ENCODE measurements around the gene DCTD. TPM values are rescaled to one million over a fixed set of nuclear protein-coding genes. Genes with fewer than 3 reads are reported as not detected.

The DCTD gene
- total and polyA plus RNA-seq, 10 donors, result 40.4 to 97.2 (median 72.7) TPM

DNA sequence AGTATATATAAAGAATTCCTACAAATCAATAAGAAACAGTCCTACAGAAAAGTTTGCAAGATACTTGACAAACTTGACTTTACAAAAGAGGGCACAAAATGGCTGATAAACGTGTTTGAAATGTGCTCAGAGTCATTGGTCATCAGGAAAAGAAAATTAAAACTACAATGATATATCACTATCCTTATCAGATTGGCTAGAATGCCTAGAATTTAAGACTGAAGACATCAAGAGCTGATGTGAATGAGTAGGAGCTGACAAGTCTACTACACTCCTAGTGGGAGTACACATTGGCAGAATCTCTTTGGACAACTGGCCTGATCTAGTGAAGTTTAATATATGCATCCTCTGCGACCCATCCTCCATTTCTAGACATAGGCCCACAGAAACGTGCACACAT lies 10.3 kb upstream of the DCTD start:
- no peak for TF ChIP-seq POLR2A (IDR thresholded peaks at IDR 0.05)
- TF ChIP-seq, protein P1, sequence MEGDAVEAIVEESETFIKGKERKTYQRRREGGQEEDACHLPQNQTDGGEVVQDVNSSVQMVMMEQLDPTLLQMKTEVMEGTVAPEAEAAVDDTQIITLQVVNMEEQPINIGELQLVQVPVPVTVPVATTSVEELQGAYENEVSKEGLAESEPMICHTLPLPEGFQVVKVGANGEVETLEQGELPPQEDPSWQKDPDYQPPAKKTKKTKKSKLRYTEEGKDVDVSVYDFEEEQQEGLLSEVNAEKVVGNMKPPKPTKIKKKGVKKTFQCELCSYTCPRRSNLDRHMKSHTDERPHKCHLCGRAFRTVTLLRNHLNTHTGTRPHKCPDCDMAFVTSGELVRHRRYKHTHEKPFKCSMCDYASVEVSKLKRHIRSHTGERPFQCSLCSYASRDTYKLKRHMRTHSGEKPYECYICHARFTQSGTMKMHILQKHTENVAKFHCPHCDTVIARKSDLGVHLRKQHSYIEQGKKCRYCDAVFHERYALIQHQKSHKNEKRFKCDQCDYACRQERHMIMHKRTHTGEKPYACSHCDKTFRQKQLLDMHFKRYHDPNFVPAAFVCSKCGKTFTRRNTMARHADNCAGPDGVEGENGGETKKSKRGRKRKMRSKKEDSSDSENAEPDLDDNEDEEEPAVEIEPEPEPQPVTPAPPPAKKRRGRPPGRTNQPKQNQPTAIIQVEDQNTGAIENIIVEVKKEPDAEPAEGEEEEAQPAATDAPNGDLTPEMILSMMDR (IDR thresholded peaks at IDR 0.05 in 8 of 11, conservative IDR thresholded peaks at IDR 0.05 in 3 of 11), result no peak
- TF ChIP-seq POLR2AphosphoS5 (IDR thresholded peaks at IDR 0.05), result no peak
- no peak for DNase-seq
- no peaks in the 10 kb centered on the region for H3K36me3 ChIP-seq
- 62 to 81% (median 75%) methylated on average over 3 of the region's 3 CpGs for WGBS, 5 donors
- H3K4me1 ChIP-seq, result peaks cover 0 to 4% (median 0%) of the 10 kb centered on the region in 6 donors
- intact Hi-C loops (cut with DNase I; ENCODE audit: low total_unique reads), result loop anchor here (5.0 to 10.0 kb wide), 2 partner anchors 123 to 450 kb away; no protein-coding TSS in a partner anchor
- H3K9me3 ChIP-seq, result no peaks in the 10 kb centered on the region
- peaks cover 0 to 4% (median 0%) of the 10 kb centered on the region in 7 donors for H3K27me3 ChIP-seq (replicated peaks in 1 of 7)
- no peak overlapping the region for H3K27ac ChIP-seq
- no peak overlapping the region for H3K4me3 ChIP-seq

DNA sequence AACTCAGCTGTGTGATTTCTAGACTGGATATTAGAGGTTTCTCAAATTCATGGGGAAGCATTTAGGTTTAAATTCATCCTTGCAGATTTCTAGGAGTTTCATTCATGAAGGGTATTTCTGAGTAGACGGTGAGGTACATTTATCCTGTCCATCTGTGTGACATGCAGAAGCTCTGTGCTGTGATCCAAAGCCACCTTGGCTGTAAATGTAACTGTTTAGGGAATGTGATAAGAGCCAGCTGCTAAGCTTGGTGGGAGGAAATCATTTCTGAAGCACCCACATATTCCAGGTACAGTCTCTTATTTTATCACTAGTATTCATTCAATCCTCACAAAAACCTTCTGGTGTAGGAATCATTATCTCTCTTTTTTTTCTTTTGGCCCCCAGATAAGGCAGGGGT lies 8.7 kb upstream of the DCTD start:
- H3K27ac ChIP-seq, result no peak overlapping the region
- H3K4me3 ChIP-seq, result no peak overlapping the region
- no peaks in the 10 kb centered on the region for H3K36me3 ChIP-seq
- no peak for DNase-seq
- 90 to 100% (median 95%) methylated on average over 1 of the region's 1 CpG for WGBS, 5 donors
- H3K9me3 ChIP-seq, result no peaks in the 10 kb centered on the region
- peaks cover 0 to 4% (median 0%) of the 10 kb centered on the region in 7 donors for H3K27me3 ChIP-seq (replicated peaks in 1 of 7)
- intact Hi-C loops (cut with DNase I; ENCODE audit: low total_unique reads), result loop anchor here (5.0 to 10.0 kb wide), 2 partner anchors 121 to 449 kb away; no protein-coding TSS in a partner anchor
- TF ChIP-seq POLR2AphosphoS5 (IDR thresholded peaks at IDR 0.05), result no peak
- TF ChIP-seq, protein P1 (IDR thresholded peaks at IDR 0.05 in 8 of 11, conservative IDR thresholded peaks at IDR 0.05 in 3 of 11), result no peak
- TF ChIP-seq POLR2A (IDR thresholded peaks at IDR 0.05), result no peak
- peaks cover 0 to 4% (median 0%) of the 10 kb centered on the region in 6 donors for H3K4me1 ChIP-seq

DNA sequence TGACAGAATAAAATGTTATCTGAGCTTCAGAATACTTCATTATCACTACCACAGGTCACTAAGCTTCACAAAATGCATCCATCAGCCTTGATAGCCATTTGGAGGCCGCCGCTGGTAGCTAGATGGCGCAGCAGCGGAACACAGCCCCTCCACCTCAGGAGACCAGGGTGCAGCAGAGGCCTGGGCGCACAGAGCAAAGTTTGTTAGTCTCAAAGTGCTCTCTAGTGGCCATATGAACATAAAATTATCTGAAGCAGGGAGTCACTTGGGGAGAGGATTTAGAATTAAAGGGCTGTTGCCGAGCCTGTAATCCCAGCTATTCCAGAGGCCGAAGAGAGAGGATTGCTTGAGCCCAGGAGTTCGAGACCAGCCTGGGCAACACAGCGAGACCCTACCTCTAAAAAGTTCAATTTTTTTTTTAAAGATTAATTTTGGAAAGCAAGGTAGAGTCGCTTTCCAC lies 8.1 kb upstream of the DCTD start:
- peak; percentile 91 for DNase-seq
- H3K27me3 ChIP-seq (replicated peaks in 1 of 7), result peaks cover 0 to 4% (median 0%) of the 10 kb centered on the region in 7 donors
- 40 to 66% (median 42%) methylated on average over 5 to 10 of the region's 10 CpGs for WGBS, 5 donors
- peaks cover 0 to 4% (median 0%) of the 10 kb centered on the region in 6 donors for H3K4me1 ChIP-seq
- intact Hi-C loops (cut with DNase I; ENCODE audit: low total_unique reads), result loop anchor here (5.0 to 10.0 kb wide), 2 partner anchors 121 to 448 kb away; no protein-coding TSS in a partner anchor
- TF ChIP-seq POLR2A (IDR thresholded peaks at IDR 0.05) (no peak), POLR2AphosphoS5 (IDR thresholded peaks at IDR 0.05) (peak in 2 of 3 donors; percentile 27 to 56)
- TF ChIP-seq, protein P1 (IDR thresholded peaks at IDR 0.05 in 8 of 11, conservative IDR thresholded peaks at IDR 0.05 in 3 of 11), result peak; percentile 59 to 82 (median 72)
- no peaks in the 10 kb centered on the region for H3K9me3 ChIP-seq
- no peaks in the 10 kb centered on the region for H3K36me3 ChIP-seq
- H3K4me3 ChIP-seq, result no peak overlapping the region
- H3K27ac ChIP-seq, result no peak overlapping the region

DNA sequence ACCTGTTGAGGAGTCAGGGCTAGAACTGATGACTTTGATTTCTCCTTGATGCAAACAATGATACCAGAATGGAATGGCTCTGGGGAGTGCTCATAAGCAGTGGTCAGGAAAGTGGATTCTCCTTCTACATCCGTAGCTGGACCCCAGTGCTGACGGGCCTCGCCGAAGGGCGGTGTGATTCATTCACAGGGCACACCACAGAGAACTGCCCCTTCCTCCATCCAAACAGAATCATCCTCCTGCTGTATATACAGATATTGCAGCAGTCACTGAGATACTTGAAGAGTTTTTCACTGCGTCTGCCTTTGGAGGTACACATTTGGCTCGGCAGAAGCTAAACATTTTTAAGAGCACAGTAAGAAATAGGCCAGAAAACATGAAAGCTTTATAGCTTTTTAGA lies 7.3 kb upstream of the DCTD start:
- Histone ChIP-seq H3K4me1 (peaks cover 0 to 4% (median under 1%) of the 10 kb centered on the region in 6 donors), H3K36me3 (no peaks in the 10 kb centered on the region), H3K9me3 (no peaks in the 10 kb centered on the region), H3K27ac (no peak overlapping the region), H3K4me3 (no peak overlapping the region), H3K27me3 (replicated peaks in 1 of 7) (peaks cover 0 to 4% (median 0%) of the 10 kb centered on the region in 7 donors)
- DNase-seq, result no peak
- WGBS, 5 donors, result 95 to 98% (median 96%) methylated on average over 7 of the region's 7 CpGs
- intact Hi-C loops (cut with DNase I; ENCODE audit: low total_unique reads), result loop anchor here (10.0 kb wide), 1 partner anchor 120 kb away; no protein-coding TSS in a partner anchor
- TF ChIP-seq, protein P1 (IDR thresholded peaks at IDR 0.05 in 8 of 11, conservative IDR thresholded peaks at IDR 0.05 in 3 of 11), result no peak
- TF ChIP-seq POLR2AphosphoS5 (IDR thresholded peaks at IDR 0.05) (no peak), POLR2A (IDR thresholded peaks at IDR 0.05) (no peak)
